HEK293 (cell line): Measurements from ENCODE around the gene RPE65.
"Not testable (repeated sequence)": the region's sequence is repeated elsewhere in the genome, so short reads cannot be mapped to it uniquely, and the experiment has no call there.

Source experiments
- CTCF ChIA-PET: fragments of 350-600 bp; formaldehyde crosslinking; extraction: SDS; loops from one replicate; lab custom pipeline; 2021; ENCODE audit warnings: antibody characterized with exemption; lab: Yijun Ruan, JAX
- POLR2A ChIA-PET: fragments of 300-600 bp; formaldehyde crosslinking; extraction: SDS; loops from one replicate; lab custom pipeline; 2020; ENCODE audit warnings: antibody characterized with exemption, inconsistent platforms; lab: Yijun Ruan, JAX
- H3K27ac ChIP-seq: fragments of 200-500 bp; sonication (Bioruptor generic); 2 replicates; pipeline ENCODE4 v1.5.1; 2014; ENCODE audit warnings: low read depth, low read length, control low read depth, inconsistent platforms; ENCODE audit errors: extremely low read depth
- H3K36me3 ChIP-seq, 2 experiments: fragments of 200-500 bp in 1 of 2; sonication (Bioruptor generic) in 1 of 2; 1 replicate in 1 of 2; 2 replicates in 1 of 2; pipeline ENCODE4 v1.5.1; 2014 to 2017; ENCODE audit warnings: inconsistent platforms in 2 of 2, low read length in 2 of 2; ENCODE audit not compliant: control insufficient read depth in 2 of 2, insufficient read depth in 1 of 2
- H3K4me1 ChIP-seq: fragments of 200-500 bp; sonication (Bioruptor generic); 2 replicates; pipeline ENCODE4 v1.5.1; 2014; ENCODE audit warnings: mild to moderate bottlenecking, low read length, inconsistent platforms; ENCODE audit not compliant: control insufficient read depth, insufficient read depth
- H3K4me3 ChIP-seq: 2 replicates; pipeline ENCODE4 v1.5.1; 2011; ENCODE audit warnings: low read depth, mild to moderate bottlenecking, control low read depth, low read length, moderate library complexity
- H3K9me3 ChIP-seq: fragments of 200-500 bp; sonication (Bioruptor generic); 2 replicates; pipeline ENCODE4 v1.5.1; 2014; ENCODE audit warnings: low read depth, low read length, inconsistent platforms; ENCODE audit not compliant: control insufficient read depth, insufficient read depth
- BCL11A ChIP-seq: fragments of 450-650 bp; formaldehyde crosslinking; IDR thresholded peaks from 2 replicates; pipeline ENCODE4 v1.5.1; 2016; ENCODE audit warnings: low read depth, missing biosample characterization, missing genetic modification characterization
- IKZF3 ChIP-seq: fragments of 450-650 bp; IDR thresholded peaks from 2 replicates; pipeline ENCODE4 v1.5.0; 2018; ENCODE audit warnings: missing biosample characterization, mild to moderate bottlenecking, missing genetic modification characterization, moderate library complexity
- ZBTB1 ChIP-seq: fragments of 450-650 bp; formaldehyde crosslinking; IDR thresholded peaks from 2 replicates; pipeline ENCODE4 v1.5.1; 2016; ENCODE audit warnings: missing biosample characterization, missing genetic modification characterization
- ZEB2 ChIP-seq: fragments of 450-650 bp; formaldehyde crosslinking; IDR thresholded peaks from 2 replicates; pipeline ENCODE4 v1.5.1; 2016; ENCODE audit warnings: missing biosample characterization, missing genetic modification characterization
- ZFHX2 ChIP-seq: fragments of 450-650 bp; formaldehyde crosslinking; conservative IDR thresholded peaks from 2 replicates; pipeline ENCODE4 v1.5.1; 2016; ENCODE audit warnings: missing biosample characterization, missing genetic modification characterization
- ZNF114 ChIP-seq: fragments of 450-650 bp; formaldehyde crosslinking; IDR thresholded peaks from 2 replicates; pipeline ENCODE4 v1.5.0; 2017; ENCODE audit warnings: missing biosample characterization, missing genetic modification characterization
- ZNF133 ChIP-seq: fragments of 450-650 bp; formaldehyde crosslinking; IDR thresholded peaks from 2 replicates; pipeline ENCODE4 v1.5.1; 2016; ENCODE audit warnings: missing biosample characterization, missing genetic modification characterization
- ZNF140 ChIP-seq: fragments of 450-650 bp; formaldehyde crosslinking; IDR thresholded peaks from 2 replicates; pipeline ENCODE4 v1.5.1; 2016; ENCODE audit warnings: missing biosample characterization, missing genetic modification characterization
- ZNF211 ChIP-seq: fragments of 450-650 bp; formaldehyde crosslinking; IDR thresholded peaks from 2 replicates; pipeline ENCODE4 v1.5.1; 2016; ENCODE audit warnings: low read depth, missing biosample characterization, missing genetic modification characterization
- ZNF223 ChIP-seq: fragments of 450-650 bp; formaldehyde crosslinking; IDR thresholded peaks from 2 replicates; pipeline ENCODE4 v1.5.1; 2016; ENCODE audit warnings: missing biosample characterization, missing genetic modification characterization
- ZNF239 ChIP-seq: fragments of 450-650 bp; formaldehyde crosslinking; IDR thresholded peaks from 2 replicates; pipeline ENCODE4 v1.5.1; 2016; ENCODE audit warnings: missing biosample characterization, missing genetic modification characterization
- ZNF473 ChIP-seq: fragments of 450-650 bp; formaldehyde crosslinking; IDR thresholded peaks from 2 replicates; pipeline ENCODE4 v1.5.1; 2017; ENCODE audit warnings: missing biosample characterization, missing genetic modification characterization
- ZNF626 ChIP-seq: fragments of 450-650 bp; sonication (Bioruptor Pico); formaldehyde crosslinking; IDR thresholded peaks from 2 replicates; pipeline ENCODE4 v1.5.1; 2018; ENCODE audit warnings: missing biosample characterization, missing genetic modification characterization, inconsistent platforms
- ZNF629 ChIP-seq: fragments of 450-650 bp; formaldehyde crosslinking; IDR thresholded peaks from 2 replicates; pipeline ENCODE4 v1.5.1; 2017; ENCODE audit warnings: missing biosample characterization, missing genetic modification characterization
- ZNF658 ChIP-seq: fragments of 450-650 bp; formaldehyde crosslinking; IDR thresholded peaks from 2 replicates; pipeline ENCODE4; 2016; ENCODE audit warnings: missing biosample characterization, missing genetic modification characterization
- ZNF664 ChIP-seq: fragments of 450-650 bp; formaldehyde crosslinking; IDR thresholded peaks from 2 replicates; pipeline ENCODE4 v1.5.1; 2016; ENCODE audit warnings: missing biosample characterization, missing genetic modification characterization
- ZNF768 ChIP-seq: fragments of 450-650 bp; formaldehyde crosslinking; IDR thresholded peaks from 2 replicates; pipeline ENCODE4 v1.5.1; 2018; ENCODE audit warnings: missing biosample characterization, mild to moderate bottlenecking, missing genetic modification characterization
- ZNF776 ChIP-seq: fragments of 450-650 bp; formaldehyde crosslinking; IDR thresholded peaks from 2 replicates; pipeline ENCODE4 v1.5.0; 2017; ENCODE audit warnings: missing biosample characterization, missing genetic modification characterization, borderline replicate concordance
- ZNF785 ChIP-seq: fragments of 450-650 bp; formaldehyde crosslinking; IDR thresholded peaks from 2 replicates; pipeline ENCODE4 v1.5.1; 2016; ENCODE audit warnings: missing biosample characterization, missing genetic modification characterization
- TF ChIP-seq, protein P1 (sequence below): sonication (generic); formaldehyde crosslinking; IDR thresholded peaks from 2 replicates; pipeline ENCODE4 v1.8.1; 2022; ENCODE audit warnings: mild to moderate bottlenecking, moderate library complexity, missing genetic modification reagents
- TF ChIP-seq, protein P2 (sequence below): fragments of 450-650 bp; formaldehyde crosslinking; IDR thresholded peaks from 2 replicates; pipeline ENCODE4 v1.5.1; 2016; ENCODE audit warnings: missing biosample characterization, missing genetic modification characterization
- TF ChIP-seq, protein P3 (sequence below): fragments of 450-650 bp; formaldehyde crosslinking; IDR thresholded peaks from 2 replicates; pipeline ENCODE4 v1.5.1; 2016; ENCODE audit warnings: missing biosample characterization, missing genetic modification characterization

Gene RPE65

DNA sequence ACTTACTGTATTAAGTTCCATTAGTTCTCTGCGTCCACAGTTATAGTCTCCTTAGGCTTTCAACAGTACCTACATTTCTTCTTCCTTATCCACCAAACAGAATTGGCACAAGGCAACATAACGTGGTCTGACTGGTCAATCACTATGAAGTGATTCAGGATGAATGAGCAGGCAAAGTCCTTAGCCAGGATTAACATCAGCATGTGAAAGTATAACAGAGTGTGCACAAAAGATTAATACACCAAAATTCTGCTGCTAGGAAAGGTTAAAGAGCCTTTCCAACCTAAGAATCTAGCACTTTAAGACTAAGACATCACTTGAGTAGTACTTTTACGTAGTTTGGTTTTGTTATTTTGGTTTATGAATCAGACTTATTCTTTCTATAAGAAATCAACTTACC, 31.3 kb upstream of the RPE65 start:
- no peak overlapping the region for H3K27ac ChIP-seq
- no peak overlapping the region for H3K4me3 ChIP-seq
- ChIA-PET CTCF (interaction anchor here (0.6 to 1.7 kb wide), 3 partner anchors 10 to 135 kb away, joined by 4 to 6 read pairs (median 5); no protein-coding TSS in a partner anchor), POLR2A (no interaction called here)
- TF ChIP-seq ZNF626 (tag by site-specific recombination) (no peak), ZNF114 (tag by site-specific recombination) (no peak), ZNF239 (tag by site-specific recombination) (no peak), ZBTB1 (tag by site-specific recombination) (no peak), ZNF211 (tag by site-specific recombination) (no peak), ZNF664 (no peak)
- TF ChIP-seq, protein P1, sequence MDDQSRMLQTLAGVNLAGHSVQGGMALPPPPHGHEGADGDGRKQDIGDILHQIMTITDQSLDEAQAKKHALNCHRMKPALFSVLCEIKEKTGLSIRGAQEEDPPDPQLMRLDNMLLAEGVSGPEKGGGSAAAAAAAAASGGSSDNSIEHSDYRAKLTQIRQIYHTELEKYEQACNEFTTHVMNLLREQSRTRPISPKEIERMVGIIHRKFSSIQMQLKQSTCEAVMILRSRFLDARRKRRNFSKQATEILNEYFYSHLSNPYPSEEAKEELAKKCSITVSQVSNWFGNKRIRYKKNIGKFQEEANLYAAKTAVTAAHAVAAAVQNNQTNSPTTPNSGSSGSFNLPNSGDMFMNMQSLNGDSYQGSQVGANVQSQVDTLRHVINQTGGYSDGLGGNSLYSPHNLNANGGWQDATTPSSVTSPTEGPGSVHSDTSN (CRISPR knock-in tag), result no peak
- H3K36me3 ChIP-seq, result peaks cover 73 to 90% of the 10 kb centered on the region in 2 experiments
- no peaks in the 10 kb centered on the region for H3K4me1 ChIP-seq
- no peaks in the 10 kb centered on the region for H3K9me3 ChIP-seq

DNA sequence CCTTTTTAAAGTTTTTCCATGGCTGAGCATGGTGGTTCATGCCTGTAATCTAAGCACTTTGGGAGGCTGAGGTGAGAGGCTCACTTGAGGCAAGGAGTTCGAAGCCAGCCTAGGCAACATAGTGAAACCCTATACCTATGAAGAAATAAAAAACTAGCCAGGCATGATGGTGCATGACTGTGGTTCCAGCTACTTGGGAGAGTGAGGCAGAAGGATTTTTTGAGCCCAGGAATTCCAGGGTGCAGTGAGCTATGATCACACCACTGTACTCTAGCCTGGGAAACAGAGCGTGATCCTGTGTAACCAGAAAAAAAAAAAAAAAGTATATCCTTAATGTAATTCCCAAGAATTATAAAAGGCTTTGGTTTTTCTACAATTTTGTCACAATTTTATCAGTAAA, 29.7 kb upstream of the RPE65 start:
- H3K27ac ChIP-seq, result no peak overlapping the region
- H3K4me3 ChIP-seq, result no peak overlapping the region
- H3K4me1 ChIP-seq, result no peaks in the 10 kb centered on the region
- no peaks in the 10 kb centered on the region for H3K9me3 ChIP-seq
- ChIA-PET CTCF (interaction anchor here (0.6 to 1.3 kb wide), 3 partner anchors 18 to 1897 kb away, joined by 3 to 4 read pairs (median 3); partner anchors contain the start of gene DEPDC1), POLR2A (no interaction called here)
- TF ChIP-seq ZNF223 (tag by site-specific recombination) (no peak), ZNF776 (tag by site-specific recombination) (no peak), ZNF658 (tag by site-specific recombination) (no peak), ZNF785 (tag by site-specific recombination) (no peak), ZNF768 (tag by site-specific recombination) (no peak), BCL11A (no peak), ZNF473 (no peak), ZNF133 (tag by site-specific recombination) (no peak), ZEB2 (tag by site-specific recombination) (no peak), ZNF629 (tag by site-specific recombination) (no peak)
- TF ChIP-seq, protein P2, sequence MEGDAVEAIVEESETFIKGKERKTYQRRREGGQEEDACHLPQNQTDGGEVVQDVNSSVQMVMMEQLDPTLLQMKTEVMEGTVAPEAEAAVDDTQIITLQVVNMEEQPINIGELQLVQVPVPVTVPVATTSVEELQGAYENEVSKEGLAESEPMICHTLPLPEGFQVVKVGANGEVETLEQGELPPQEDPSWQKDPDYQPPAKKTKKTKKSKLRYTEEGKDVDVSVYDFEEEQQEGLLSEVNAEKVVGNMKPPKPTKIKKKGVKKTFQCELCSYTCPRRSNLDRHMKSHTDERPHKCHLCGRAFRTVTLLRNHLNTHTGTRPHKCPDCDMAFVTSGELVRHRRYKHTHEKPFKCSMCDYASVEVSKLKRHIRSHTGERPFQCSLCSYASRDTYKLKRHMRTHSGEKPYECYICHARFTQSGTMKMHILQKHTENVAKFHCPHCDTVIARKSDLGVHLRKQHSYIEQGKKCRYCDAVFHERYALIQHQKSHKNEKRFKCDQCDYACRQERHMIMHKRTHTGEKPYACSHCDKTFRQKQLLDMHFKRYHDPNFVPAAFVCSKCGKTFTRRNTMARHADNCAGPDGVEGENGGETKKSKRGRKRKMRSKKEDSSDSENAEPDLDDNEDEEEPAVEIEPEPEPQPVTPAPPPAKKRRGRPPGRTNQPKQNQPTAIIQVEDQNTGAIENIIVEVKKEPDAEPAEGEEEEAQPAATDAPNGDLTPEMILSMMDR (tag by site-specific recombination), result no peak
- peaks cover 59 to 87% of the 10 kb centered on the region in 2 experiments for H3K36me3 ChIP-seq

DNA sequence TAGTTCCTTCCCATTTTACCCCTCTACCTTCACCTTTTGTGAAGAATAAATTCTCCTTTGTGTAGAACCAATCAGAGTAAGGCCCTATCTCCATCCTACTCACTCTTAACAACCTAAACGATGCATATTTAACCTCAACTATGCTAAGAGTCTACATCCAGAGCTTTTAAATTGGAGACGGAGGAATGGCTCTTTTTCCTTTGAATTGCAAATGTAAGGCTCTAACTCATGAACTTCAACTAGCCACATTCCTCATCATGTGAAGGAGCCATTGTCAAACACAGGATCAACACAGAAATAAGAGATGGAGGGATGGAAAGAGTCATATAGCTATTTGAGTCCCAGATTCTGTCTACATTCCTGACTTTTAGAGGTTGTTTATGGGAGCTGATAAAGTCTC, 28.9 kb upstream of the RPE65 start:
- H3K4me1 ChIP-seq, result no peaks in the 10 kb centered on the region
- TF ChIP-seq, protein P1 (CRISPR knock-in tag), result no peak
- no peak for TF ChIP-seq ZNF140
- TF ChIP-seq ZFHX2, result no peak
- no peak for TF ChIP-seq IKZF3 (tag by site-specific recombination)
- TF ChIP-seq, protein P3, sequence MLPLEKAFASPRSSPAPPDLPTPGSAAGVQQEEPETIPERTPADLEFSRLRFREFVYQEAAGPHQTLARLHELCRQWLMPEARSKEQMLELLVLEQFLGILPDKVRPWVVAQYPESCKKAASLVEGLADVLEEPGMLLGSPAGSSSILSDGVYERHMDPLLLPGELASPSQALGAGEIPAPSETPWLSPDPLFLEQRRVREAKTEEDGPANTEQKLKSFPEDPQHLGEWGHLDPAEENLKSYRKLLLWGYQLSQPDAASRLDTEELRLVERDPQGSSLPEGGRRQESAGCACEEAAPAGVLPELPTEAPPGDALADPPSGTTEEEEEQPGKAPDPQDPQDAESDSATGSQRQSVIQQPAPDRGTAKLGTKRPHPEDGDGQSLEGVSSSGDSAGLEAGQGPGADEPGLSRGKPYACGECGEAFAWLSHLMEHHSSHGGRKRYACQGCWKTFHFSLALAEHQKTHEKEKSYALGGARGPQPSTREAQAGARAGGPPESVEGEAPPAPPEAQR, result no peak
- peaks cover 51 to 84% of the 10 kb centered on the region in 2 experiments for H3K36me3 ChIP-seq
- no peak overlapping the region for H3K4me3 ChIP-seq
- POLR2A ChIA-PET, result interaction anchor here (1.8 kb wide), 1 partner anchor 17 kb away, joined by 6 read pairs; no protein-coding TSS in a partner anchor
- H3K9me3 ChIP-seq, result no peaks in the 10 kb centered on the region
- no peak overlapping the region for H3K27ac ChIP-seq
- CTCF ChIA-PET, result interaction anchor here (1.0 kb wide), 1 partner anchor 8 kb away, joined by 3 read pairs; no protein-coding TSS in a partner anchor

DNA sequence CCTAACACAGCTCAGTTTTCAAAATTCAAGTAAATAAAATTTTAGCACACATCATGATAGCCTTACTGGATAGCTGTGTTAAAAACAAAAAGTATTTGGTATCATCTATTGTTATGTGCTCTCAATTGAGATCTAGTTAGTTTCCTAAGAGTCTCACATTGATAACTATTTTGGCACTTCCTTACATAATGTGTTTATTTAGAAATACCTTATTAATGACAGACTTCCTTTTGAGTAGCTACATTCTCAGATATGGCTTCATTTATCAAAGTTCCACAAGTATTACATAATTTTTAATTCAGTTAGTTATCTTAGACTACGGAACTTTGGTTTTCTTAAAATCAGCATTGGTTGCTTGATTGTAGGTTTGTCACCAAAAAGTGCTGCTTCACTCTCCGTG, 26.9 kb upstream of the RPE65 start:
- H3K27ac ChIP-seq, POLR2A ChIA-PET, CTCF ChIA-PET, H3K4me3 ChIP-seq, H3K9me3 ChIP-seq, H3K4me1 ChIP-seq: not testable (repeated sequence)
- peaks cover 40 to 63% of the 10 kb centered on the region in 2 experiments for H3K36me3 ChIP-seq
